HEK293 (cell line): ENCODE data around the gene PDE6C.

Experiments used
- ATF2 ChIP-seq: fragments of 450-650 bp; formaldehyde crosslinking; IDR thresholded peaks from 2 replicates; pipeline ENCODE4 v1.5.1; 2016; ENCODE audit warnings: missing biosample characterization, missing genetic modification characterization, low read depth
- CTCF ChIP-seq: fragments of 450-650 bp; formaldehyde crosslinking; IDR thresholded peaks from 2 replicates; pipeline ENCODE4 v1.5.1; 2016; ENCODE audit warnings: missing biosample characterization, missing genetic modification characterization
- HOXD13 ChIP-seq: sonication (generic); formaldehyde crosslinking; IDR thresholded peaks from 2 replicates; pipeline ENCODE4 v1.8.0; 2022; ENCODE audit warnings: missing genetic modification reagents, borderline replicate concordance
- PRDM1 ChIP-seq: fragments of 450-650 bp; formaldehyde crosslinking; IDR thresholded peaks from 2 replicates; pipeline ENCODE4; 2016; ENCODE audit warnings: missing biosample characterization, missing genetic modification characterization
- SP2 ChIP-seq: fragments of 450-650 bp; formaldehyde crosslinking; IDR thresholded peaks from 2 replicates; pipeline ENCODE4 v1.5.1; 2016; ENCODE audit warnings: missing biosample characterization, missing genetic modification characterization
- ZBTB26 ChIP-seq: fragments of 450-650 bp; formaldehyde crosslinking; optimal IDR thresholded peaks from 2 replicates; pipeline ENCODE3; 2016; ENCODE audit warnings: missing biosample characterization, mild to moderate bottlenecking, missing genetic modification characterization
- ZNF416 ChIP-seq: fragments of 450-650 bp; formaldehyde crosslinking; IDR thresholded peaks from 2 replicates; pipeline ENCODE4 v1.5.1; 2016; ENCODE audit warnings: missing biosample characterization, missing genetic modification characterization
- ZNF433 ChIP-seq: fragments of 450-650 bp; formaldehyde crosslinking; IDR thresholded peaks from 2 replicates; pipeline ENCODE4 v1.5.1; 2016; ENCODE audit warnings: missing biosample characterization, missing genetic modification characterization, low read depth
- ZNF501 ChIP-seq: fragments of 450-650 bp; formaldehyde crosslinking; IDR thresholded peaks from 2 replicates; pipeline ENCODE4 v1.5.1; 2016; ENCODE audit warnings: missing biosample characterization, missing genetic modification characterization
- ZNF658 ChIP-seq: fragments of 450-650 bp; formaldehyde crosslinking; IDR thresholded peaks from 2 replicates; pipeline ENCODE4; 2016; ENCODE audit warnings: missing biosample characterization, missing genetic modification characterization
- ZNF747 ChIP-seq: fragments of 450-650 bp; formaldehyde crosslinking; IDR thresholded peaks from 2 replicates; pipeline ENCODE4 v1.5.1; 2016; ENCODE audit warnings: missing biosample characterization, missing genetic modification characterization

- TF ChIP-seq ATF2: no peak
- no peak for TF ChIP-seq ZNF747 (tag by site-specific recombination)
- TF ChIP-seq CTCF (tag by site-specific recombination): no peak
- TF ChIP-seq SP2 (tag by site-specific recombination): no peak
- TF ChIP-seq HOXD13 (CRISPR knock-in tag): no peak
- TF ChIP-seq ZNF433 (tag by site-specific recombination): no peak
- no peak for TF ChIP-seq ZNF501 (tag by site-specific recombination)
- TF ChIP-seq ZBTB26 (tag by site-specific recombination): no peak
- no peak for TF ChIP-seq ZNF658
- TF ChIP-seq PRDM1 (tag by site-specific recombination): no peak
- TF ChIP-seq ZNF416 (tag by site-specific recombination): no peak
These were observed 16.5 kb downstream of the PDE6C start for GRCh38 chr10:93628858-93629257.
